ENCODE measurements around the gene AKAP12.
"Not testable (repeated sequence)": the region's sequence is repeated elsewhere in the genome, so short reads cannot be mapped to it uniquely, and the experiment has no call there.

Gene AKAP12

GRCh38 chr6:151379933-151380847, 140.4 kb downstream of the AKAP12 start:
- Mint-ChIP-seq H3K9me3 (no peaks in the 10 kb centered on the region), H3K27ac (peak overlapping the region; percentile 81), H3K27me3 (no peaks in the 10 kb centered on the region), H3K4me3 (peak overlapping the region; percentile 65), H3K36me3 (peaks cover 7% of the 10 kb centered on the region), H3K4me1 (peaks cover 53% of the 10 kb centered on the region)
- ATAC-seq, result peak; percentile 64

- no peaks in the 10 kb centered on the region for H3K9me3 Mint-ChIP-seq
- peak overlapping the region; percentile 81 for H3K27ac Mint-ChIP-seq
- no peaks in the 10 kb centered on the region for H3K27me3 Mint-ChIP-seq
- H3K4me3 Mint-ChIP-seq, result peak overlapping the region; percentile 65
- H3K36me3 Mint-ChIP-seq, result peaks cover 7% of the 10 kb centered on the region
- H3K4me1 Mint-ChIP-seq, result peaks cover 53% of the 10 kb centered on the region
- peak; percentile 47 for ATAC-seq
Measured at GRCh38 chr6:151380848-151381205, 141.1 kb downstream of the AKAP12 start.

- Mint-ChIP-seq H3K4me3 (no peak overlapping the region), H3K9me3 (no peaks in the 10 kb centered on the region), H3K27ac (no peak overlapping the region), H3K4me1 (peaks cover 44% of the 10 kb centered on the region), H3K27me3 (no peaks in the 10 kb centered on the region), H3K36me3 (peaks cover 7% of the 10 kb centered on the region)
- ATAC-seq, result no peak
Measured at GRCh38 chr6:151381722-151382121, 142.0 kb downstream of the AKAP12 start.

GRCh38 chr6:151382631-151383030, 142.9 kb downstream of the AKAP12 start:
- not testable (repeated sequence) for H3K27me3 Mint-ChIP-seq, H3K4me3 Mint-ChIP-seq, H3K27ac Mint-ChIP-seq, H3K9me3 Mint-ChIP-seq, ATAC-seq, H3K36me3 Mint-ChIP-seq
- H3K4me1 Mint-ChIP-seq, result peaks cover 41% of the 10 kb centered on the region

GRCh38 chr6:151384151-151384550, 144.4 kb downstream of the AKAP12 start:
- Mint-ChIP-seq H3K27me3 (no peaks in the 10 kb centered on the region), H3K36me3 (peaks cover 7% of the 10 kb centered on the region), H3K9me3 (no peaks in the 10 kb centered on the region), H3K4me1 (peaks cover 38% of the 10 kb centered on the region), H3K27ac (no peak overlapping the region), H3K4me3 (no peak overlapping the region)
- no peak for ATAC-seq

- no peak overlapping the region for H3K27ac Mint-ChIP-seq
- H3K27me3 Mint-ChIP-seq, result no peaks in the 10 kb centered on the region
- peaks cover 35% of the 10 kb centered on the region for H3K4me1 Mint-ChIP-seq
- peaks cover 7% of the 10 kb centered on the region for H3K36me3 Mint-ChIP-seq
- ATAC-seq, result no peak
- H3K9me3 Mint-ChIP-seq, result no peaks in the 10 kb centered on the region
- H3K4me3 Mint-ChIP-seq, result no peak overlapping the region
Measured at GRCh38 chr6:151385177-151385576, 145.4 kb downstream of the AKAP12 start.

- ATAC-seq, result no peak
- Mint-ChIP-seq H3K9me3 (no peaks in the 10 kb centered on the region), H3K4me1 (peaks cover 29% of the 10 kb centered on the region), H3K4me3 (no peak overlapping the region), H3K27me3 (no peaks in the 10 kb centered on the region), H3K36me3 (peaks cover 16% of the 10 kb centered on the region), H3K27ac (no peak overlapping the region)
Measured at GRCh38 chr6:151387175-151387970, 147.6 kb downstream of the AKAP12 start.

GRCh38 chr6:151388236-151388635, 148.5 kb downstream of the AKAP12 start:
- no peaks in the 10 kb centered on the region for H3K27me3 Mint-ChIP-seq
- H3K4me1 Mint-ChIP-seq, result peaks cover 38% of the 10 kb centered on the region
- no peak overlapping the region for H3K27ac Mint-ChIP-seq
- ATAC-seq, result no peak
- H3K9me3 Mint-ChIP-seq, result no peaks in the 10 kb centered on the region
- no peak overlapping the region for H3K4me3 Mint-ChIP-seq
- H3K36me3 Mint-ChIP-seq, result peaks cover 20% of the 10 kb centered on the region

GRCh38 chr6:151388997-151389617, 149.3 kb downstream of the AKAP12 start:
- peak overlapping the region; percentile 87 for H3K4me3 Mint-ChIP-seq
- H3K4me1 Mint-ChIP-seq, result peaks cover 44% of the 10 kb centered on the region
- H3K9me3 Mint-ChIP-seq, result no peaks in the 10 kb centered on the region
- H3K27me3 Mint-ChIP-seq, result no peaks in the 10 kb centered on the region
- ATAC-seq, result no peak
- H3K36me3 Mint-ChIP-seq, result peaks cover 25% of the 10 kb centered on the region
- H3K27ac Mint-ChIP-seq, result peak overlapping the region; percentile 94

- peaks cover 21% of the 10 kb centered on the region for H3K36me3 Mint-ChIP-seq
- no peaks in the 10 kb centered on the region for H3K27me3 Mint-ChIP-seq
- peak overlapping the region; percentile 94 for H3K27ac Mint-ChIP-seq
- ATAC-seq, result peak; percentile 90
- peak overlapping the region; percentile 87 for H3K4me3 Mint-ChIP-seq
- H3K9me3 Mint-ChIP-seq, result no peaks in the 10 kb centered on the region
- H3K4me1 Mint-ChIP-seq, result peaks cover 38% of the 10 kb centered on the region
Measured at GRCh38 chr6:151389618-151390275, 150.0 kb downstream of the AKAP12 start.

- Mint-ChIP-seq H3K27ac (peak overlapping the region; percentile 94), H3K4me3 (peak overlapping the region; percentile 63), H3K27me3 (no peaks in the 10 kb centered on the region), H3K36me3 (peaks cover 21% of the 10 kb centered on the region), H3K4me1 (peaks cover 36% of the 10 kb centered on the region), H3K9me3 (no peaks in the 10 kb centered on the region)
- ATAC-seq, result peak; percentile 93
Measured at GRCh38 chr6:151390276-151390850, 150.6 kb downstream of the AKAP12 start.

GRCh38 chr6:151390851-151391470, 151.2 kb downstream of the AKAP12 start:
- Mint-ChIP-seq H3K4me3 (peak overlapping the region; percentile 95), H3K27ac (peak overlapping the region; percentile 94), H3K27me3 (no peaks in the 10 kb centered on the region), H3K36me3 (peaks cover 21% of the 10 kb centered on the region), H3K4me1 (peaks cover 37% of the 10 kb centered on the region), H3K9me3 (no peaks in the 10 kb centered on the region)
- peak; percentile 28 for ATAC-seq

GRCh38 chr6:151391471-151392413, 152.0 kb downstream of the AKAP12 start, which contains the start of gene ZBTB2:
TSS of gene ZBTB2 (minus strand) at chr6:151391559. CDS start at chr6:151373637, 17,922 bp downstream.
- no peaks in the 10 kb centered on the region for H3K27me3 Mint-ChIP-seq
- H3K36me3 Mint-ChIP-seq, result peaks cover 26% of the 10 kb centered on the region
- peak; percentile 0 for ATAC-seq
- peaks cover 44% of the 10 kb centered on the region for H3K4me1 Mint-ChIP-seq
- H3K9me3 Mint-ChIP-seq, result no peaks in the 10 kb centered on the region
- peak within 1 kb of the TSS; percentile 94 for H3K27ac Mint-ChIP-seq
- peak within 1 kb of the TSS; percentile 95 for H3K4me3 Mint-ChIP-seq
